ENCODE measurements around the gene LIFR.

The LIFR gene

DNA sequence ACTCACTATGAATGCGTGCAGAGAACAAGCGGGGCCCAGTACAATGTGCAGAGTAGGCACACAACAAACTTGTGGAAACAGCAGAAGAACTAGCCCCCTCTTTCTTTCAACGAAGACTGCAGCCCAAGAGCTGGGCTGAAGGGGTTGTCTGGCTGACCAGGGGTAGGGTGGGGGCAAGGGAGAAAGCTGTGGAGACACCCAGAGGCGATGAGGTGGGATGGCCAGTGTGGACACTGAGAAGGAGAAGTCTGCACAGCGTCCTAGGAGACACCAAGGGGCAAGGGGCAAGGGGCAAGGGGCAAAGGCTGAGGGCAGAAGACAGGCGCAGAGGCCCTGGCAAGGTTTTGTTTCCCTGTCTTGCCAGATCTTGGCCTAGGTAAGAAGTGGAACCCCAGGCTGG, 62.3 kb downstream of the LIFR start:
- TF ChIP-seq, protein P1, sequence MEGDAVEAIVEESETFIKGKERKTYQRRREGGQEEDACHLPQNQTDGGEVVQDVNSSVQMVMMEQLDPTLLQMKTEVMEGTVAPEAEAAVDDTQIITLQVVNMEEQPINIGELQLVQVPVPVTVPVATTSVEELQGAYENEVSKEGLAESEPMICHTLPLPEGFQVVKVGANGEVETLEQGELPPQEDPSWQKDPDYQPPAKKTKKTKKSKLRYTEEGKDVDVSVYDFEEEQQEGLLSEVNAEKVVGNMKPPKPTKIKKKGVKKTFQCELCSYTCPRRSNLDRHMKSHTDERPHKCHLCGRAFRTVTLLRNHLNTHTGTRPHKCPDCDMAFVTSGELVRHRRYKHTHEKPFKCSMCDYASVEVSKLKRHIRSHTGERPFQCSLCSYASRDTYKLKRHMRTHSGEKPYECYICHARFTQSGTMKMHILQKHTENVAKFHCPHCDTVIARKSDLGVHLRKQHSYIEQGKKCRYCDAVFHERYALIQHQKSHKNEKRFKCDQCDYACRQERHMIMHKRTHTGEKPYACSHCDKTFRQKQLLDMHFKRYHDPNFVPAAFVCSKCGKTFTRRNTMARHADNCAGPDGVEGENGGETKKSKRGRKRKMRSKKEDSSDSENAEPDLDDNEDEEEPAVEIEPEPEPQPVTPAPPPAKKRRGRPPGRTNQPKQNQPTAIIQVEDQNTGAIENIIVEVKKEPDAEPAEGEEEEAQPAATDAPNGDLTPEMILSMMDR (IDR thresholded peaks at IDR 0.05; ENCODE audit: low read depth, low read length, missing control alignments), result no peak
- H3K4me3 ChIP-seq (replicated peaks; ENCODE audit: low read depth, low read length), result no peak overlapping the region
- no peak for DNase-seq (ENCODE audit: extremely low read depth, low read depth)

DNA sequence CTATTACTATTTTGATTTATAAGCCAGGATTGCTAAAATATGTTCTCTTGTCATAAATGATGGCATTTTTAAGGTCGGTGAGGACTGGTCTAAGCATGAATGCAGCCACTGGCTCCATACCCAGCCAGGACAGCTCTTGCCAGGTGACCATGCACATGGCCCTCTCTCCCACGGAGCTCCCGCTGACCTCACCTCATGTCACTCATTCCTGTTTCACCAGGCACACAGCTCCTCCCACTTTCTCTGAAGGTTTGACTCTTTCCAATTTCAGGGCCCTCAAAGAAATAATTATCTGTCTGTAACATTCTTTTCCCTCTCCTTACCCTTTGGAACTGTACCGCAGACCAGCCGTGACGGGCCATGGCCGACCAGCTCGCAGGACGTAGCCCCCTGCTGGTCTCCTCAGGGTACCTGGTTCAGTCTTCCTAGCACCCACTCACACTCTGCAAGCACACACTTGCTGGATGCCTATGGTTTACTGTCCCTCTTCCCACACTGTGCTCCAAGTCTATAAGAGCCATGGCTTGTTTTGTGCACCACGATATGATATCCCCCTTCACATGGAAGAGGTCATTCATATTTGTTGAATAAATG, 72.5 kb downstream of the LIFR start:
- H3K4me3 ChIP-seq (replicated peaks; ENCODE audit: low read depth, low read length), result no peak overlapping the region
- no peak for DNase-seq (ENCODE audit: extremely low read depth, low read depth)
- TF ChIP-seq, protein P1 (IDR thresholded peaks at IDR 0.05; ENCODE audit: low read depth, low read length, missing control alignments), result peak; percentile 21

DNA sequence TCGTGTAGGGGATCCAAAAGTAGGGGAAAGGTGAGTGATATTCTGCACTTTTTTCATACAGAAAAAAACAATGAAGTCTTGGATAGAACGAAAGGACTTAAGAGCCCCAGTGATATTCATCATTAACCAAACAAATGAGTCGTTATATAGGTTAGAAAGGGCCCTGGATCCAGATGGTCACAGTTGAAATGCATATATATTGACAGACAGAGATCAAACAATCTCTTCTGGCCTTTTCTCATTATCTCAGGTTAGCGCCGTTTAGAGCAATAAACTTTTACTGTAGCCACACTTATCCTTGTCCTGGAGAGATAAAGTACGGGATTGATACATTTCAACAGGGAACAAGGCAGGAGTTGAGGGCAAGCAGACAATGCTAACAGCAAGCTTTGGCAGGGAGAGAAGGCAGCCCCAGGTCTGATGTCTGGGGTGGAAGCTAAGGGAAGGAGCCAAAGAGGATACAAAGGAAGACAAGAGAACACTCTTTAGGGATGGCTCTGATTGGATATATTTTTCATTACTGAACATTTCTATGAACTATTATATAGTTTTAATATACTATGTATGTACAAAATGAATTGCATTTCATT, 77.0 kb downstream of the LIFR start:
- no peak overlapping the region for H3K4me3 ChIP-seq (replicated peaks; ENCODE audit: low read depth, low read length)
- TF ChIP-seq, protein P1 (IDR thresholded peaks at IDR 0.05; ENCODE audit: low read depth, low read length, missing control alignments), result no peak
- no peak for DNase-seq (ENCODE audit: extremely low read depth, low read depth)

DNA sequence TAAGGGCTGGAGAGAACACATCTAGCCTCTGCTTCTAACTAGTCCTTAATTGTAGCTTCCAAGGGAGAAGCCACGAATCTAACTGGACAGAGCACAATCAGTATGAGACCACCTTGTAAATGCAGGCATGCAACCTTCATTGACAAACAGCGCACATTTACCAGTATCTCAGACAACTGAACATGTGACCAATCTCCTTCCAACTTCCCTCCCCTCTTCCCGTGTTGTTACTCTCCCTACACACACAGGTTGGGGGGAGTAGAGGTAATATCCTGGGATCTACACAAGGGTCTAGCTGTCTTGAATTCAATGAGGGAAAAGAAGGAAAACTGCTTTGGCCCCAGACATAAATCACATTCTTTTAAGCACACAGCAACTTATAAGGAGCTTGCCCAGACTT, 77.6 kb downstream of the LIFR start:
- no peak for DNase-seq (ENCODE audit: extremely low read depth, low read depth)
- TF ChIP-seq, protein P1 (IDR thresholded peaks at IDR 0.05; ENCODE audit: low read depth, low read length, missing control alignments), result no peak
- no peak overlapping the region for H3K4me3 ChIP-seq (replicated peaks; ENCODE audit: low read depth, low read length)

DNA sequence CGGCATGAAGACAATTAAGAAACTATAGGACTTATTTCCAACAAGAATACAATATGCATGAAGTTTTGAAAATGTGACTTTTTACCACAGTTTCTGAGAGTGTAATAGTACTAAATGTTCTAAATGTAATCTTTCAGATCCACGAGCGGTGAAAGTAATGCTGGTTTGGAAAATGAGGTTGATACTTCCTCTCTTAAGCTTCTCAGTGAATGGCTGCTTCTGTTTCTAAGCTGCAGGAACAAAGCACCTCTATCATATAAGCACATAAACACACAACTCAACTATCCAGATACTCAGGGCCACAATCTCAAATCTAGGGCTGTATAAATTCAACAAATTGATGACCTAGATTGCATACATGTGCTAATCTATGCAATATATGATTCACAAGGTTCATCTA, 78.3 kb downstream of the LIFR start:
- no peak overlapping the region for H3K4me3 ChIP-seq (replicated peaks; ENCODE audit: low read depth, low read length)
- no peak for DNase-seq (ENCODE audit: extremely low read depth, low read depth)
- TF ChIP-seq, protein P1 (IDR thresholded peaks at IDR 0.05; ENCODE audit: low read depth, low read length, missing control alignments), result no peak

GRCh38 chr5:38473008-38473407, 83.4 kb downstream of the LIFR start:
- no peak overlapping the region for H3K4me3 ChIP-seq (replicated peaks; ENCODE audit: low read depth, low read length)
- DNase-seq (ENCODE audit: extremely low read depth, low read depth), result no peak
- TF ChIP-seq, protein P1 (IDR thresholded peaks at IDR 0.05; ENCODE audit: low read depth, low read length, missing control alignments), result no peak

DNA sequence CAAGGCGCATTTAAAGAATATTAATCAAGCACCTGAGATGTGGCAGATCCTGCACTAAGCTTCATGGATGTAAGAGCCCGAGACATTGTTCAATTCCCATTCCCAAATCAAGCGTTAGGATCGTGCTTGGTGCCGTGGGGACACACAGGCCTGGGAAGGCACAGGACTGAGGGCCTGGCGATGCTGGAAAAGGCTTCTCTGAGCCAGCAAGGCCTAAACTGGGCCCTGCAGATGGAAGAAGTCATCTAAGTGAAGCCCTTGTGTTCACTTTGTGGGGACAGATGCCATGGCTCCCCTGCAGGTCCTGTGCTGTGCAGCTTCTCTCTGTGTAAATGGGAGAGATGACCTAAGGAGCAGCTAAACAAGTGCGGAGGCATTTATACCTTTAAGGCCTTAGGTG, 83.9 kb downstream of the LIFR start:
- TF ChIP-seq, protein P1 (IDR thresholded peaks at IDR 0.05; ENCODE audit: low read depth, low read length, missing control alignments), result no peak
- H3K4me3 ChIP-seq (replicated peaks; ENCODE audit: low read depth, low read length), result no peak overlapping the region
- no peak for DNase-seq (ENCODE audit: extremely low read depth, low read depth)
